ENCODE measurements around the gene SRP9. TPM values are rescaled to one million over a fixed set of nuclear protein-coding genes. Genes with fewer than 3 reads are reported as not detected.
A peak's percentile ranks its signal among the peaks of the same experiment; 100 is the strongest.

The SRP9 gene
- polyA plus RNA-seq, 1 of the 3 experiments (the other 2 are of a cell fraction): 156 TPM

- no peak overlapping the region for H3K9ac ChIP-seq
- H3K27me3 ChIP-seq (ENCODE audit: insufficient read depth): no peaks in the 10 kb centered on the region
- no peak for DNase-seq
- no peak for TF ChIP-seq IRF3 (IDR thresholded peaks at IDR 0.05; ENCODE audit: low read depth, low read length)
- TF ChIP-seq GATA2 (CRISPR knock-in tag; IDR thresholded peaks at IDR 0.05): peak; percentile 63; the same call in 1 of the 2 replicates
- no peak for TF ChIP-seq SIN3A (IDR thresholded peaks at IDR 0.05; ENCODE audit: borderline replicate concordance, low read depth, low read length)
- no peaks in the 10 kb centered on the region for H4K20me1 ChIP-seq (ENCODE audit: insufficient read depth)
- 77% methylated on average over 9 of the region's 9 CpGs for WGBS (ENCODE audit: low lambda C conversion rate)
- H2AFZ ChIP-seq (ENCODE audit: low read depth): no peak overlapping the region
- no peaks in the 10 kb centered on the region for H3K79me2 ChIP-seq (ENCODE audit: insufficient read depth)
- H3K9me3 ChIP-seq: no peaks in the 10 kb centered on the region
- H3K4me3 ChIP-seq (ENCODE audit: low read depth in 2 of 2, low read length in 1 of 2): no peak overlapping the region
- peaks cover 27% of the 10 kb centered on the region for H3F3A ChIP-seq (replicated peaks; ENCODE audit: insufficient read depth)
- H3K9me2 ChIP-seq: no peaks in the 10 kb centered on the region
- ChIA-PET POLR2A (interaction anchor here (0.5 to 3.3 kb wide), 4 partner anchors 9 to 277 kb away, joined by 3 to 15 read pairs (median 7); partner anchors contain the start of genes ENAH and SRP9), CTCF (interaction anchor here (0.6 to 18.9 kb wide), 14 partner anchors 8 to 289 kb away, joined by 3 to 473 read pairs (median 4); partner anchors contain the start of genes ENAH, SDE2 and SRP9)
- no peak overlapping the region for H3K4me2 ChIP-seq
- peaks cover 38 to 59% of the 10 kb centered on the region in 2 experiments for H3K4me1 ChIP-seq (ENCODE audit: control insufficient read depth in 1 of 2, insufficient read depth in 2 of 2, low read depth in 1 of 2, low read length in 1 of 2)
- H3K36me3 ChIP-seq (replicated peaks in 1 of 2; ENCODE audit: control insufficient read depth in 1 of 2, insufficient read depth in 2 of 2, low read length in 1 of 2): no peaks in the 10 kb centered on the region
- peak overlapping the region in 1 of 2 experiments; percentile 56; a peak in 2 of 4 replicates for H3K27ac ChIP-seq (ENCODE audit: low read depth in 2 of 2, low read length in 1 of 2)
Measured at GRCh38 chr1:225768662-225769426, 8.8 kb upstream of the SRP9 start.

- no peak for DNase-seq
- 90% methylated on average over 5 of the region's 5 CpGs for WGBS (ENCODE audit: low lambda C conversion rate)
- Histone ChIP-seq H3K79me2 (ENCODE audit: insufficient read depth) (no peaks in the 10 kb centered on the region), H3K4me3 (ENCODE audit: low read depth in 2 of 2, low read length in 1 of 2) (no peak overlapping the region), H3K27me3 (ENCODE audit: insufficient read depth) (no peaks in the 10 kb centered on the region), H3K9me3 (no peaks in the 10 kb centered on the region), H3K27ac (ENCODE audit: low read depth in 2 of 2, low read length in 1 of 2) (peak overlapping the region in 1 of 2 experiments; percentile 39; a peak in 1 of 4 replicates), H3K9me2 (no peaks in the 10 kb centered on the region), H3K4me2 (no peak overlapping the region), H3K36me3 (replicated peaks in 1 of 2; ENCODE audit: control insufficient read depth in 1 of 2, insufficient read depth in 2 of 2, low read length in 1 of 2) (no peaks in the 10 kb centered on the region), H4K20me1 (ENCODE audit: insufficient read depth) (no peaks in the 10 kb centered on the region), H2AFZ (ENCODE audit: low read depth) (no peak overlapping the region), H3K9ac (no peak overlapping the region), H3F3A (replicated peaks; ENCODE audit: insufficient read depth) (peaks cover 21% of the 10 kb centered on the region), H3K4me1 (ENCODE audit: control insufficient read depth in 1 of 2, insufficient read depth in 2 of 2, low read depth in 1 of 2, low read length in 1 of 2) (peaks cover 31 to 53% of the 10 kb centered on the region in 2 experiments)
- CTCF ChIA-PET: interaction anchor here (0.9 to 18.9 kb wide), 13 partner anchors 8 to 289 kb away, joined by 3 to 473 read pairs (median 4); partner anchors contain the start of genes ENAH, SDE2 and SRP9
- 0 out of 2 replicates have a peak, but pooled peaks have one; percentile 14 for TF ChIP-seq PBX3 (IDR thresholded peaks at IDR 0.05)
- TF ChIP-seq FOXM1 (IDR thresholded peaks at IDR 0.05; ENCODE audit: low read depth): no peak
- no peak for TF ChIP-seq POLR2AphosphoS5 (IDR thresholded peaks at IDR 0.05; ENCODE audit: low read depth, low read length)
- POLR2A ChIA-PET: interaction anchor here (0.5 to 3.3 kb wide), 3 partner anchors 8 to 278 kb away, joined by 3 to 15 read pairs (median 11); partner anchors contain the start of genes ENAH and SRP9
Measured at GRCh38 chr1:225769687-225770086, 7.9 kb upstream of the SRP9 start.

Measured in SK-N-SH (cell line).